ENCODE results near the gene SKI.

GRCh38 chr1:2239384-2239985 lies 11.4 kb downstream of the SKI start:
- TF ChIP-seq POLR2AphosphoS5 (IDR thresholded peaks at IDR 0.05; ENCODE audit: borderline replicate concordance, low read depth, low read length) (no peak), EZH2 (IDR thresholded peaks at IDR 0.05) (no peak), FOXP2 (optimal IDR thresholded peaks at IDR 0.05; ENCODE audit: control extremely low read depth, extremely low read length, insufficient read depth) (no peak)

Measured in SK-N-MC (cell line).